GM18517 (cell line): ENCODE data around the gene NMNAT2.

Source experiments
- ATAC-seq: cut with Tn5 transposase; IDR thresholded peaks from one replicate; pipeline ENCODE4 v1.9.1; 2021; ENCODE audit warnings: mild to moderate bottlenecking, moderate library complexity; ENCODE audit not compliant: unreplicated experiment

Gene NMNAT2

GRCh38 chr1:183272390-183272848, 145.8 kb downstream of the NMNAT2 start:
- no peak for ATAC-seq

- ATAC-seq: no peak
These were observed 147.5 kb downstream of the NMNAT2 start for GRCh38 chr1:183270541-183271141.

GRCh38 chr1:183267646-183268431, 150.3 kb downstream of the NMNAT2 start:
- no peak for ATAC-seq

GRCh38 chr1:183263886-183264602, 154.1 kb downstream of the NMNAT2 start:
- ATAC-seq: no peak

- ATAC-seq: no peak
These were observed 155.5 kb downstream of the NMNAT2 start for GRCh38 chr1:183262628-183263200.

- ATAC-seq: no peak
These were observed 158.3 kb downstream of the NMNAT2 start for GRCh38 chr1:183259924-183260323.

- ATAC-seq: no peak
These were observed 163.1 kb downstream of the NMNAT2 start for GRCh38 chr1:183255073-183255472.

GRCh38 chr1:183251959-183252450, 166.2 kb downstream of the NMNAT2 start:
- ATAC-seq: no peak

- no peak for ATAC-seq
These were observed 166.8 kb downstream of the NMNAT2 start for GRCh38 chr1:183251101-183251958.

- no peak for ATAC-seq
These were observed 168.2 kb downstream of the NMNAT2 start for GRCh38 chr1:183249941-183250452.

GRCh38 chr1:183248989-183249691, 169.0 kb downstream of the NMNAT2 start:
- no peak for ATAC-seq

GRCh38 chr1:183247931-183248330, 170.2 kb downstream of the NMNAT2 start:
- no peak for ATAC-seq

GRCh38 chr1:183247484-183247883, 170.7 kb downstream of the NMNAT2 start:
- ATAC-seq: no peak

GRCh38 chr1:183247066-183247465, 171.1 kb downstream of the NMNAT2 start:
- ATAC-seq: no peak

GRCh38 chr1:183246436-183246835, 171.7 kb downstream of the NMNAT2 start:
- no peak for ATAC-seq

GRCh38 chr1:183245357-183245756, 172.8 kb downstream of the NMNAT2 start:
- ATAC-seq: no peak

- no peak for ATAC-seq
These were observed 173.7 kb downstream of the NMNAT2 start for GRCh38 chr1:183244466-183244865.

GRCh38 chr1:183243161-183244050, 174.8 kb downstream of the NMNAT2 start:
- no peak for ATAC-seq
